Loucy (cell line): ENCODE data around the gene PAQR3.

Source experiments
- EZH2phosphoT487 ChIP-seq: fragments of 200-600 bp; IDR thresholded peaks from 2 replicates; pipeline ENCODE4 v1.6.1; 2018; ENCODE audit warnings: antibody characterized with exemption, mild to moderate bottlenecking, moderate library complexity, borderline replicate concordance
- TF ChIP-seq, protein P1 (sequence below): fragments of 200-600 bp; sonication (generic); conservative IDR thresholded peaks from 2 replicates; pipeline ENCODE4 v1.5.1; 2014; ENCODE audit warnings: mild to moderate bottlenecking, antibody characterized with exemption, low read length

DNA sequence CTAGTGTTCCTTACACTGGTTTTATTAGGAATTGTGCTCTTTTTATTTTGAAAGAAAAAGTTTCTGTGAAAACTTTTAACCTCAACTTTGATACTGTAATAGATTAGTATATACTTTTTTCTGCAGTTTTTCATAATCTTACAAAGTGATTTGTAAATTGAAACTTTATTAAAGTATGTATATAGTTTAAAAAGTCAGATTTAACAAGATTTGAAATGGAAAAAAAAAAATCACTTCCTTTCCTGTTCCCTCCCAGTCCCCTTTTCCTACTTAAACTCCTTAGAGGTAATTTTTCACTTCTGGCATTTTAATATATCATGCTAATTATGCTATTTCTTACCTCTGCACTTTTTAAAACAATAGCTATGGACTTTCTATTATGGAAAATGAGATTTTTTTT is 49.3 kb downstream of the PAQR3 start:
- TF ChIP-seq, protein P1, sequence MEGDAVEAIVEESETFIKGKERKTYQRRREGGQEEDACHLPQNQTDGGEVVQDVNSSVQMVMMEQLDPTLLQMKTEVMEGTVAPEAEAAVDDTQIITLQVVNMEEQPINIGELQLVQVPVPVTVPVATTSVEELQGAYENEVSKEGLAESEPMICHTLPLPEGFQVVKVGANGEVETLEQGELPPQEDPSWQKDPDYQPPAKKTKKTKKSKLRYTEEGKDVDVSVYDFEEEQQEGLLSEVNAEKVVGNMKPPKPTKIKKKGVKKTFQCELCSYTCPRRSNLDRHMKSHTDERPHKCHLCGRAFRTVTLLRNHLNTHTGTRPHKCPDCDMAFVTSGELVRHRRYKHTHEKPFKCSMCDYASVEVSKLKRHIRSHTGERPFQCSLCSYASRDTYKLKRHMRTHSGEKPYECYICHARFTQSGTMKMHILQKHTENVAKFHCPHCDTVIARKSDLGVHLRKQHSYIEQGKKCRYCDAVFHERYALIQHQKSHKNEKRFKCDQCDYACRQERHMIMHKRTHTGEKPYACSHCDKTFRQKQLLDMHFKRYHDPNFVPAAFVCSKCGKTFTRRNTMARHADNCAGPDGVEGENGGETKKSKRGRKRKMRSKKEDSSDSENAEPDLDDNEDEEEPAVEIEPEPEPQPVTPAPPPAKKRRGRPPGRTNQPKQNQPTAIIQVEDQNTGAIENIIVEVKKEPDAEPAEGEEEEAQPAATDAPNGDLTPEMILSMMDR: no peak
- TF ChIP-seq EZH2phosphoT487: no peak
